Measurements from ENCODE around the gene NET1. TPM values are rescaled to one million over a fixed set of nuclear protein-coding genes. Genes with fewer than 3 reads are reported as not detected.

The NET1 gene
- total RNA-seq, 1 donor from 2014 or later, result 97.5 TPM

GRCh38 chr10:5457741-5458140 is 45.4 kb downstream of the NET1 start:
- Mint-ChIP-seq H3K4me1 (ENCODE audit: low read depth) (peaks cover 19% of the 10 kb centered on the region), H3K27ac (no peak overlapping the region), H3K9me3 (ENCODE audit: low read depth) (no peaks in the 10 kb centered on the region), H3K4me3 (ENCODE audit: low read depth) (no peak overlapping the region), H3K27me3 (no peaks in the 10 kb centered on the region), H3K36me3 (ENCODE audit: insufficient read depth) (peaks cover 42% of the 10 kb centered on the region)
- no peak for TF ChIP-seq CTCF (IDR thresholded peaks at IDR 0.05; ENCODE audit: unreplicated experiment)
- no peak for DNase-seq (ENCODE audit: low spot score, unreplicated experiment)

- Mint-ChIP-seq H3K27ac (no peak overlapping the region), H3K4me3 (ENCODE audit: low read depth) (no peak overlapping the region), H3K4me1 (ENCODE audit: low read depth) (peaks cover 24% of the 10 kb centered on the region), H3K9me3 (ENCODE audit: low read depth) (no peaks in the 10 kb centered on the region), H3K27me3 (no peaks in the 10 kb centered on the region), H3K36me3 (ENCODE audit: insufficient read depth) (peaks cover 37% of the 10 kb centered on the region)
- no peak for DNase-seq (ENCODE audit: low spot score, unreplicated experiment)
- TF ChIP-seq CTCF (IDR thresholded peaks at IDR 0.05; ENCODE audit: unreplicated experiment), result no peak
Observed at GRCh38 chr10:5458425-5458824, 46.1 kb downstream of the NET1 start.

GRCh38 chr10:5458949-5459747 is 46.8 kb downstream of the NET1 start:
- Mint-ChIP-seq H3K36me3 (ENCODE audit: insufficient read depth) (peaks cover 31% of the 10 kb centered on the region), H3K4me1 (ENCODE audit: low read depth) (peaks cover 27% of the 10 kb centered on the region)

GRCh38 chr10:5460468-5461202 is 48.3 kb downstream of the NET1 start:
- peaks cover 31% of the 10 kb centered on the region for H3K4me1 Mint-ChIP-seq (ENCODE audit: low read depth)
- peaks cover 25% of the 10 kb centered on the region for H3K36me3 Mint-ChIP-seq (ENCODE audit: insufficient read depth)
- peak overlapping the region; percentile 91 for H3K27ac Mint-ChIP-seq
- TF ChIP-seq CTCF (IDR thresholded peaks at IDR 0.05; ENCODE audit: unreplicated experiment), result no peak
- DNase-seq (ENCODE audit: low spot score, unreplicated experiment), result no peak
- no peak overlapping the region for H3K4me3 Mint-ChIP-seq (ENCODE audit: low read depth)
- H3K27me3 Mint-ChIP-seq, result no peaks in the 10 kb centered on the region
- no peaks in the 10 kb centered on the region for H3K9me3 Mint-ChIP-seq (ENCODE audit: low read depth)

More at GRCh38 chr10:5458949-5459747, 46.8 kb downstream of the NET1 start:
- TF ChIP-seq CTCF (IDR thresholded peaks at IDR 0.05; ENCODE audit: unreplicated experiment), result no peak
- H3K27me3 Mint-ChIP-seq, result no peaks in the 10 kb centered on the region
- no peak overlapping the region for H3K27ac Mint-ChIP-seq
- no peak overlapping the region for H3K4me3 Mint-ChIP-seq (ENCODE audit: low read depth)
- no peak for DNase-seq (ENCODE audit: low spot score, unreplicated experiment)
- no peaks in the 10 kb centered on the region for H3K9me3 Mint-ChIP-seq (ENCODE audit: low read depth)

- DNase-seq (ENCODE audit: low spot score, unreplicated experiment), result no peak
- peaks cover 34% of the 10 kb centered on the region for H3K4me1 Mint-ChIP-seq (ENCODE audit: low read depth)
- no peak for TF ChIP-seq CTCF (IDR thresholded peaks at IDR 0.05; ENCODE audit: unreplicated experiment)
- no peaks in the 10 kb centered on the region for H3K27me3 Mint-ChIP-seq
- H3K27ac Mint-ChIP-seq, result peak overlapping the region; percentile 91
- no peaks in the 10 kb centered on the region for H3K9me3 Mint-ChIP-seq (ENCODE audit: low read depth)
- no peak overlapping the region for H3K4me3 Mint-ChIP-seq (ENCODE audit: low read depth)
- H3K36me3 Mint-ChIP-seq (ENCODE audit: insufficient read depth), result peaks cover 23% of the 10 kb centered on the region
Observed at GRCh38 chr10:5461203-5461588, 48.8 kb downstream of the NET1 start.

Measured in progenitor cell of endocrine pancreas (in vitro differentiated cells).